PC-9 (cell line): Measurements from ENCODE around the gene PDE11A.

Source experiments
- CTCF ChIP-seq: fragments of 200-600 bp; sonication (generic); conservative IDR thresholded peaks from 2 replicates; pipeline ENCODE4 v1.6.1; 2017; ENCODE audit warnings: mixed run types, antibody characterized with exemption, mild to moderate bottlenecking, moderate library complexity
- EZH2 ChIP-seq: fragments of 200-600 bp; sonication (generic); IDR thresholded peaks from 2 replicates; pipeline ENCODE4 v1.8.0; 2017; ENCODE audit warnings: antibody characterized with exemption, low read depth

GRCh38 chr2:177883177-177883576 lies 189.4 kb downstream of the PDE11A start:
- no peak for TF ChIP-seq CTCF
- no peak for TF ChIP-seq EZH2
